IPS-18a (cell line): ENCODE data around the gene IL16.
A peak's percentile ranks its signal among the peaks of the same experiment; 100 is the strongest.

Experiments
- H3K27ac ChIP-seq: one replicate; pipeline ENCODE4 v1.5.1; 2013; ENCODE audit warnings: low read length
- H3K27me3 ChIP-seq: one replicate; pipeline ENCODE4 v1.6.1; 2013; ENCODE audit warnings: mild to moderate bottlenecking, low read length; ENCODE audit not compliant: control insufficient read depth, insufficient read depth
- H3K36me3 ChIP-seq: one replicate; pipeline ENCODE4 v1.6.1; 2013; ENCODE audit warnings: low read depth, low read length; ENCODE audit not compliant: control insufficient read depth
- H3K4me1 ChIP-seq: one replicate; pipeline ENCODE4 v1.6.1; 2013; ENCODE audit warnings: low read depth, low read length; ENCODE audit not compliant: control insufficient read depth
- H3K4me3 ChIP-seq: one replicate; pipeline ENCODE4 v1.5.1; 2013; ENCODE audit warnings: low read length
- H3K9ac ChIP-seq: one replicate; pipeline ENCODE4 v1.6.1; 2013; ENCODE audit warnings: mild to moderate bottlenecking, low read length, moderate library complexity
- H3K9me3 ChIP-seq: one replicate; pipeline ENCODE4 v1.6.1; 2013; ENCODE audit warnings: low read depth, low read length; ENCODE audit not compliant: control insufficient read depth

Gene IL16

GRCh38 chr15:81315452-81316175, 118.9 kb downstream of the IL16 start:
- no peaks in the 10 kb centered on the region for H3K9me3 ChIP-seq
- no peak overlapping the region for H3K4me3 ChIP-seq
- no peak overlapping the region for H3K9ac ChIP-seq
- no peak overlapping the region for H3K27ac ChIP-seq
- no peaks in the 10 kb centered on the region for H3K4me1 ChIP-seq
- H3K36me3 ChIP-seq, result peaks cover 20% of the 10 kb centered on the region
- no peaks in the 10 kb centered on the region for H3K27me3 ChIP-seq

GRCh38 chr15:81316267-81316666, 119.6 kb downstream of the IL16 start:
- Histone ChIP-seq H3K27ac (no peak overlapping the region), H3K4me3 (no peak overlapping the region), H3K36me3 (peaks cover 20% of the 10 kb centered on the region), H3K9me3 (no peaks in the 10 kb centered on the region), H3K4me1 (no peaks in the 10 kb centered on the region), H3K9ac (no peak overlapping the region), H3K27me3 (no peaks in the 10 kb centered on the region)

GRCh38 chr15:81317642-81318017, 121.0 kb downstream of the IL16 start:
- Histone ChIP-seq H3K36me3 (peaks cover 16% of the 10 kb centered on the region), H3K4me1 (no peaks in the 10 kb centered on the region), H3K4me3 (no peak overlapping the region), H3K9me3 (no peaks in the 10 kb centered on the region), H3K9ac (no peak overlapping the region), H3K27ac (no peak overlapping the region), H3K27me3 (no peaks in the 10 kb centered on the region)

- peaks cover 8% of the 10 kb centered on the region for H3K27me3 ChIP-seq
- H3K27ac ChIP-seq, result no peak overlapping the region
- H3K36me3 ChIP-seq, result peaks cover 16% of the 10 kb centered on the region
- no peak overlapping the region for H3K4me3 ChIP-seq
- no peaks in the 10 kb centered on the region for H3K4me1 ChIP-seq
- H3K9ac ChIP-seq, result no peak overlapping the region
- H3K9me3 ChIP-seq, result no peaks in the 10 kb centered on the region
Measured at GRCh38 chr15:81321667-81322066, 125.0 kb downstream of the IL16 start.

GRCh38 chr15:81322676-81323253, 126.1 kb downstream of the IL16 start:
- Histone ChIP-seq H3K27ac (no peak overlapping the region), H3K9ac (no peak overlapping the region), H3K4me1 (no peaks in the 10 kb centered on the region), H3K27me3 (peaks cover 8% of the 10 kb centered on the region), H3K4me3 (no peak overlapping the region), H3K36me3 (peaks cover 14% of the 10 kb centered on the region), H3K9me3 (no peaks in the 10 kb centered on the region)

GRCh38 chr15:81323559-81323943, 126.9 kb downstream of the IL16 start:
- Histone ChIP-seq H3K4me1 (no peaks in the 10 kb centered on the region), H3K27ac (no peak overlapping the region), H3K4me3 (peak overlapping the region; percentile 82), H3K27me3 (peaks cover 8% of the 10 kb centered on the region), H3K9ac (peak overlapping the region; percentile 74), H3K9me3 (no peaks in the 10 kb centered on the region), H3K36me3 (peaks cover 7% of the 10 kb centered on the region)

- Histone ChIP-seq H3K4me3 (peak within 1 kb of the TSS; percentile 93), H3K9me3 (no peaks in the 10 kb centered on the region), H3K27ac (no peak within 1 kb of the TSS), H3K4me1 (no peaks in the 10 kb centered on the region), H3K9ac (peak within 1 kb of the TSS; percentile 74), H3K36me3 (peaks cover 6% of the 10 kb centered on the region), H3K27me3 (peaks cover 8% of the 10 kb centered on the region)
Measured at GRCh38 chr15:81323944-81324881, 127.5 kb downstream of the IL16 start, which contains the start of gene STARD5. Gene STARD5 (minus strand): TSS chr15:81324141. CDS start chr15:81324099, 42 bp downstream.

- peaks cover 8% of the 10 kb centered on the region for H3K27me3 ChIP-seq
- no peaks in the 10 kb centered on the region for H3K9me3 ChIP-seq
- H3K4me1 ChIP-seq, result no peaks in the 10 kb centered on the region
- H3K9ac ChIP-seq, result no peak overlapping the region
- H3K4me3 ChIP-seq, result no peak overlapping the region
- H3K36me3 ChIP-seq, result no peaks in the 10 kb centered on the region
- H3K27ac ChIP-seq, result no peak overlapping the region
Measured at GRCh38 chr15:81326466-81327212, 130.0 kb downstream of the IL16 start.

- Histone ChIP-seq H3K27ac (no peak overlapping the region), H3K9ac (no peak overlapping the region), H3K9me3 (no peaks in the 10 kb centered on the region), H3K27me3 (peaks cover 8% of the 10 kb centered on the region), H3K4me1 (no peaks in the 10 kb centered on the region), H3K4me3 (no peak overlapping the region), H3K36me3 (no peaks in the 10 kb centered on the region)
Measured at GRCh38 chr15:81327516-81327915, 130.8 kb downstream of the IL16 start.

- Histone ChIP-seq H3K9ac (no peak overlapping the region), H3K27me3 (peaks cover 5% of the 10 kb centered on the region), H3K9me3 (no peaks in the 10 kb centered on the region), H3K4me3 (no peak overlapping the region), H3K36me3 (no peaks in the 10 kb centered on the region), H3K27ac (no peak overlapping the region), H3K4me1 (no peaks in the 10 kb centered on the region)
Measured at GRCh38 chr15:81329446-81329845, 132.8 kb downstream of the IL16 start.
